ENCODE measurements around the gene POLA2. TPM values are rescaled to one million over a fixed set of nuclear protein-coding genes. Genes with fewer than 3 reads are reported as not detected.

POLA2 gene
- total RNA-seq, 1 experiment from 2014 or later: 37.7 TPM

DNA sequence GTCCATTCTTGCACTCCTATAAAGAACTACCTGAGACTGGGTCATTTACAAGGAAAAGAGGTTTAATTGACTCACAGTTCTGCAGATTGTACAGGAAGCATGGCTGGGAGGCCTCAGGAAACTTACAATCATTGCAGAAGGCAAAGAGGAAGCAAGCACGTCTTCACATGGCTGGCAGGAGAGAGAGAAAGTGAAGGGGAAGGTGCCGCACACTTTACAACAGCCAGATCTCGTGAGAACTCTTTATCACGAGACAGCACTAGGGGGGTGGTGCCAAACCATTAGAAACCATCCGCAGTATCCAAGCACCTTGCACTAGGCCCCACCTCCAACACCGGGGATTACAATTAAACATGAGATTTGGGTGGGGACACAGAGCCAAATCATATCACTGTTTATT lies 19.4 kb upstream of the POLA2 start:
- no peak overlapping the region for H3K56ac ChIP-seq (ENCODE audit: insufficient read length, low read depth, low read length)
- no CpG with 5 or more reads among the region's 6 CpGs for WGBS (ENCODE audit: extremely low coverage, insufficient read length, low lambda C conversion rate)
- no peak overlapping the region for H2BK120ac ChIP-seq (ENCODE audit: low read depth, low read length, poor library complexity, severe bottlenecking)
- TF ChIP-seq, protein P1, sequence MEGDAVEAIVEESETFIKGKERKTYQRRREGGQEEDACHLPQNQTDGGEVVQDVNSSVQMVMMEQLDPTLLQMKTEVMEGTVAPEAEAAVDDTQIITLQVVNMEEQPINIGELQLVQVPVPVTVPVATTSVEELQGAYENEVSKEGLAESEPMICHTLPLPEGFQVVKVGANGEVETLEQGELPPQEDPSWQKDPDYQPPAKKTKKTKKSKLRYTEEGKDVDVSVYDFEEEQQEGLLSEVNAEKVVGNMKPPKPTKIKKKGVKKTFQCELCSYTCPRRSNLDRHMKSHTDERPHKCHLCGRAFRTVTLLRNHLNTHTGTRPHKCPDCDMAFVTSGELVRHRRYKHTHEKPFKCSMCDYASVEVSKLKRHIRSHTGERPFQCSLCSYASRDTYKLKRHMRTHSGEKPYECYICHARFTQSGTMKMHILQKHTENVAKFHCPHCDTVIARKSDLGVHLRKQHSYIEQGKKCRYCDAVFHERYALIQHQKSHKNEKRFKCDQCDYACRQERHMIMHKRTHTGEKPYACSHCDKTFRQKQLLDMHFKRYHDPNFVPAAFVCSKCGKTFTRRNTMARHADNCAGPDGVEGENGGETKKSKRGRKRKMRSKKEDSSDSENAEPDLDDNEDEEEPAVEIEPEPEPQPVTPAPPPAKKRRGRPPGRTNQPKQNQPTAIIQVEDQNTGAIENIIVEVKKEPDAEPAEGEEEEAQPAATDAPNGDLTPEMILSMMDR (conservative IDR thresholded peaks at IDR 0.05): no peak
- no peak overlapping the region for H3T11ph ChIP-seq (ENCODE audit: low read length)
- no peaks in the 10 kb centered on the region for H3K9me3 ChIP-seq (ENCODE audit: control insufficient read depth, low read depth, low read length)
- peaks cover 23 to 25% of the 10 kb centered on the region in 2 experiments for H3K4me1 Mint-ChIP-seq
- H3K79me2 ChIP-seq (ENCODE audit: insufficient read depth, low read length): no peaks in the 10 kb centered on the region
- H3K23me2 ChIP-seq (ENCODE audit: insufficient read length, low read depth, low read length, poor library complexity, severe bottlenecking): no peaks in the 10 kb centered on the region
- no peak for DNase-seq
- no peak overlapping the region for H3K27ac ChIP-seq (ENCODE audit: insufficient read length, low read depth, low read length)
- no peak overlapping the region for H3K4me3 Mint-ChIP-seq
- peaks cover 5% of the 10 kb centered on the region for H3K4me1 ChIP-seq (ENCODE audit: insufficient read depth, low read length)
- no peak overlapping the region for H2BK15ac ChIP-seq (ENCODE audit: low read depth, low read length)
- H2BK12ac ChIP-seq (ENCODE audit: insufficient read length, low read depth, low read length): no peak overlapping the region
- peaks cover 2% of the 10 kb centered on the region; the same call in 1 of the 2 replicates for H3K27me3 Mint-ChIP-seq (ENCODE audit: low read depth)
- no peak overlapping the region for H3K4me2 ChIP-seq (ENCODE audit: insufficient read depth, insufficient read length, low read length)
- no peak overlapping the region for H4K91ac ChIP-seq (ENCODE audit: insufficient read length, low read depth, low read length)
- H3K27me3 ChIP-seq (ENCODE audit: insufficient read depth, low read length): no peaks in the 10 kb centered on the region
- no peak overlapping the region for H3K18ac ChIP-seq (ENCODE audit: insufficient read length, low read depth, low read length)
- H2AK5ac ChIP-seq (ENCODE audit: insufficient read length, low read length): no peak overlapping the region
- no peak overlapping the region for H4K5ac ChIP-seq (ENCODE audit: insufficient read length, low read depth, low read length)
- H4K8ac ChIP-seq (replicated peaks; ENCODE audit: insufficient read length, low read depth, low read length): no peak overlapping the region
- no peak overlapping the region for H2BK5ac ChIP-seq (ENCODE audit: insufficient read length, low read length)
- H4K20me1 ChIP-seq (ENCODE audit: control insufficient read depth, insufficient read depth, insufficient read length): no peaks in the 10 kb centered on the region
- peaks cover 9 to 16% (median 10%) of the 10 kb centered on the region in 3 experiments for H3K36me3 Mint-ChIP-seq (ENCODE audit: insufficient read depth in 1 of 3, low read depth in 3 of 3)
- no peak overlapping the region for H3K14ac ChIP-seq (ENCODE audit: insufficient read depth, low read length)
- no peak overlapping the region for H3K27ac Mint-ChIP-seq
- peaks cover 0 to 10% of the 10 kb centered on the region in 2 experiments; a peak in 4 of 5 replicates for H3K9me3 Mint-ChIP-seq
- no peak overlapping the region for H2BK20ac ChIP-seq (ENCODE audit: low read depth, low read length, poor library complexity, severe bottlenecking)
- no peak overlapping the region for H2AFZ ChIP-seq (ENCODE audit: low read length)
- no peak overlapping the region for H3K9ac ChIP-seq (ENCODE audit: extremely low read depth, insufficient read length, low read length)
- H3K4ac ChIP-seq (ENCODE audit: low read depth, low read length): no peak overlapping the region
- H3K79me1 ChIP-seq (ENCODE audit: insufficient read depth, low read depth, low read length, poor library complexity, severe bottlenecking): no peaks in the 10 kb centered on the region
- H3K23ac ChIP-seq (ENCODE audit: insufficient read length, low read depth, low read length): no peak overlapping the region

Data from H9 (cell line).